GM19240 (cell line): ENCODE results near the gene FRY.

ENCODE experiments used
- DNase-seq: peaks from one replicate; pipeline ENCODE4 v3.0.0; 2011; ENCODE audit warnings: low spot score; ENCODE audit not compliant: insufficient read length

FRY gene

DNA sequence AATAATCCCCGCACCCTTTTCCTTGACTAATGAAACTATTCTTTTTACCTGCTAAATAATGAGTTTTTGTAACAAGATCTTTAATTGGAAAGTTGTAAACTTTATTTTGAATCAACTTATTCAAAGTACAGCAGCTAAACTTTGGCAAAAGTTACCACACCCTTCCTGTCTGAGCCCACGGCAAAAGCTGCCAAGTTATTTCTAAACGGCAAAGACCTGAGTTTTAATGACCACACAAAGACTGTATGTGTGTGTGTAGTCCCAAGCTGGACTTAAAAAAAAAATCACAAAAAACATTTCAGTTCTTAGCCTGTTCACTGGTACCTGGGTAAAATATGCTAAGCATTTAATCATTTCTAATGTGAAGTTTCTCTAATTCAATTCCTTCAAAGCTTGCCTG is 222.8 kb downstream of the FRY start:
- no peak for DNase-seq

GRCh38 chr13:32254916-32255723 is 223.5 kb downstream of the FRY start:
- DNase-seq, result no peak

DNA sequence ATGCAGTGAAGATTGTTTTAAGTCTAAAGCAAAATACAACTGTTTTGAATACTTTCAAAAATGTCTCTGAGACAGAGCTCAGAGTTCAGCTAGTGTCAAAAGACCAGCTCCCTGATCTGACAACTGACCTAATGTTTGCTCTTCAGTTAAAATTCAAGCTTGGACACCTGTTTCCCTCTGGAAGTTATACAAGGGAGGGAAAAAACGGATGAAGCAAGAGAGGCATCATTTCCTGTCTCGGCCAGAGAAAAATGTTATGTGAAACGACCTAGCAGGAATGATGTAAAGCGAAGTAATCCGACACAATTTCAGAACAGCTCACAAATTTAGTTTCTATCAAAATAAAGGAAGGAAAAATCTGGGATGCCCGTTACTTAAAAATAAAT is 224.1 kb downstream of the FRY start:
- DNase-seq, result no peak

DNA sequence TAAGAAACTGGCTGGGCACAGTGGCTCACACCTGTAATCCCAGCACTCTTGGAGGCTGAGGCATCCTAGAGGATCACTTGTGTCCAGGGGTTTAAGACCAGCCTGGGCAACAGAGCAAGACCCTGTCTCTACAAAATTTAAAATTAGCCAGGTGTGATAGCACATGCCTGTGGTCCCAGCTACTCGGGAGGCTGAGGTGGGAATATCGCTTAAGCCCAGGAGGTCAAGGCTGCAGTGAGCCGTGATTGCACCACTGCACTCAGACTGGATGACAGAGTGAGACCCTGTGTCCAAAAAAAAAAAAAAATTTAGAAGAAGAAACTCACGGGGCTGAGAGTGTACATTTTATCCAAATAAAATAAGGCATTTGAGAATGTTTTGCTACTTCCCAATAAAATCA is 224.7 kb downstream of the FRY start:
- DNase-seq, result no peak

GRCh38 chr13:32257649-32258048 is 226.1 kb downstream of the FRY start:
- DNase-seq, result no peak

DNA sequence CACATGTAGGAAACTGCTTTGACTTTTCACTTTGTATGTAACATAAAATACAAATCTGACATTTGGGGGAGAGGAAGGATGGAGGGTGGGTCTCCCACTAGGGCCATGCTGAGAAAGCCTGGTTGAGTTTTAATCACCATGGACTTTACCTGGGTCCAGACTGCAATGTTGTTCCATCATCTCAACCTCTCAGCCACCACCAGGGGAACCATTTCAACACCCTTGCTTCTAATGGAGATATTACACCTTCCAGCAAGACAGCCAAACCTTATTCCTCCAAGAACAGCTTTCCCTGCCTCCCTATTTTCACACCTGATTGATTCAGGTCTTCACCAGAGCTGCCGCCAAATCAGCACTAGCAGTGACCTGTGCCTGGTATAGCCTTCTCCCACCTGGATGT is 227.5 kb downstream of the FRY start:
- no peak for DNase-seq

DNA sequence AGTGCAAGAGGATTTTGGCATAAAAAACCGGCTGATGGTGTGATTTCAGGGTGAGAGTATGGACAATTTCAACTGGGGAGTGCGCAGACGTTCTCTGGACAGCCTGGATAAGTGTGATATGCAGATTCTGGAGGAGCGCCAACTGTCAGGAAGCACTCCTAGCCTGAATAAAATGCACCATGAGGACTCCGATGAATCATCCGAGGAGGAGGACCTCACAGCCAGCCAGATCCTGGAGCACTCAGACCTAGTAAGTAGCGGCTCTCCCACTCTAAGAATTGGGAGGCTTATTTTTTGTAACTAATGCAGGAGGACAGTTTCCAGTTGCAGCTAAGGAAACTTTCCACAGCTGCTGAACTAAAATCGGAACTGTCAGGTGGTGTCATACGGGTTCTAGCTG is 230.0 kb downstream of the FRY start:
- DNase-seq, result no peak

- no peak for DNase-seq
These were observed 230.6 kb downstream of the FRY start for GRCh38 chr13:32262165-32262564.

GRCh38 chr13:32262619-32263018 is 231.0 kb downstream of the FRY start:
- no peak for DNase-seq

DNA sequence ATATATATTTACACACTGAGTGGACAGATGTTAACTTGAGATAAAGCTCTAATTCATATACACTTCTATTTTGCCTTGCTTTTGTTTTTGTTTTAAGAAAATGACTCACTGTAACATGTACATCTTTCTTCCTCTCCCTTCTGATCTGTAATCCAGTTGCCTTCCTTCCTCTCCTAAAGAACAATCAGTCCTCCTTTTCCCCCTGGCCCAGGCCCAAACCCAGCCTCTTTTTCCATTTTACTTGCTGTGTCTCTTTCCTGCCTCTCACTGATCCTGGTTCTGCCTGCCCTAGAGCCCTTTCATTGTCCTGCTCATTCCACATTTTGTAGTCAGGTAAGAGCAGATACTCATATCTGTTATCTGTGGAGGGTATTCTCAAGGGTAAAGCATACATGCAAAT is 232.8 kb downstream of the FRY start:
- DNase-seq, result no peak

- DNase-seq, result no peak
These were observed 234.2 kb downstream of the FRY start for GRCh38 chr13:32265726-32266125.

- DNase-seq, result no peak
These were observed 234.6 kb downstream of the FRY start for GRCh38 chr13:32266130-32266529.

GRCh38 chr13:32267836-32268439 is 236.4 kb downstream of the FRY start:
- DNase-seq, result peak; percentile 14

DNA sequence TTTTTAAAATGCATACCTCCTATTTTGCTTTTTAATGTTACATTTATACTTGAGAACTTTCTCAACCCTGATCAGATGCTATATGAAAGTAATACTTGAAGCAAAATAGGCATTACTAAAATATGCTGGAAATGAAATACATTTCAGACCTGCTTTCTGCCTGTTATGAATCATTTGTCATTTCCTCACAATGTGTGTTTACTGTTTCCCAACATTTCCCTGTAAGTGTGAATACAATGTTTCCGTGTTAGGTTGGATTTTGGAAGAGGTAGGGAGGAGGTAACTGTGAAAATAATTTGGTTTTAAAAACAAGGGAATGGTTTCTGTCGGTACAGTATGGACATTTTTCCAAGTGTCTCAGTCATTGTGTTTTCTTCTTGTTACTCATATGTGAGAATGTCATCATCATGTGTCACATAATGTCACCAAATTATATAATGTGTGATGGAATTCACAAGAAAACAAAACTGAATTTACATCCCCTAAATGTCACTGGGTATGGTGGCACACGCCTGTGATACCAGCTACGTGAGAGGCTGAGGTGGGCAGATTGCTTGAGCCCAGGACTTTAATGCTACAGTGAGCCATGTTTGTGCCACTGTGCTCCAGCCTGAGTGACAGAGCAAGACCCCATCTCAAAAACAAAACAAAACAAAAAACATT is 240.6 kb downstream of the FRY start:
- DNase-seq, result no peak

GRCh38 chr13:32277839-32278238 is 246.3 kb downstream of the FRY start:
- no peak for DNase-seq

DNA sequence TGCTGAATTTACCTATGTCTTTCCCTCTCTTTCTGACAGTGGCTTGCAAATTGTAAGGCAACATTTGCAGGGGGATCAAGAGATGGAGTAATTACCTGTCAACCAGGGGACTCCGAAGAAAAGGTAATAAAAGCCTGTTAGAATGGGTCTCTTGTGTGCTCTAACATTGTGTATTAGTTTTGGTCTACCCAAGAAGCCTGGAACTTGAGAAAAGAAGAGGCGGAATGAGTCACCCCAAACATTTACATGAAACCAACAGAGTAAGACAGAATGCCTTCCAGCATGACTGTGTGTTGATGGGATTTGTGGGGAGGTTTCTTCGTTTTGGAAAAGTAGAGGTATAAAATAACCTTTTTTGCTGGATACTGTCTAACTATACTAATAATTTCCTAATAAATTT is 246.9 kb downstream of the FRY start:
- no peak for DNase-seq

GRCh38 chr13:32281096-32281495 is 249.5 kb downstream of the FRY start:
- no peak for DNase-seq

- DNase-seq, result no peak
These were observed 250.6 kb downstream of the FRY start for GRCh38 chr13:32282096-32282711.

GRCh38 chr13:32284927-32285632 is 253.5 kb downstream of the FRY start:
- DNase-seq, result no peak

GRCh38 chr13:32285633-32285965 is 254.0 kb downstream of the FRY start:
- no peak for DNase-seq

GRCh38 chr13:32297206-32297605 is 265.6 kb downstream of the FRY start:
- DNase-seq, result no peak

DNA sequence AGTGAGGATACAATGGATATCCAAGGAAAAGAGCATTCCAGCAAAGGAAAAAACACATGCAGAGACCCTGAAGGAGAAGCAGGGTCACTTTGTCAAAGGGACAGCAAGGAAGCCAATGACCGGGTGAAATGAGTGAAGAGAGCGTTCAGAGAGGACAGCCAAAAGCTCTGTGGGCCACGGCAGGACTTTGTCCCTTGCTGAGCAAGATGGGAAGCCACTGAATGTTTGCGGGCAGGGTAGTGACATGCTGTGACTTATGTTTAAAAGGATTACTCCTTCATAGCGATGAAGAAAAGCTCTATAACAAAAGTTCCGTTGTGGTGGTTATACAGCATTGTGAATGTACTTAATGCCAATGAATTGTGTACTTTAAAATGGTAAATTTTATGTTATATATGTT is 267.1 kb downstream of the FRY start:
- DNase-seq, result no peak
